K562 (cell line): ENCODE measurements around the gene RIPOR1. TPM values are rescaled to one million over a fixed set of nuclear protein-coding genes. Genes with fewer than 3 reads are reported as not detected.

Experiments used
- AFF1 ChIP-seq, 2 experiments: fragments of 450-650 bp; IDR thresholded peaks; 2 replicates each; pipeline ENCODE4 v1.6.1; 2018; ENCODE audit warnings: mild to moderate bottlenecking in 2 of 2, low read depth in 1 of 2; ENCODE audit not compliant: partially characterized antibody in 2 of 2
- CHAMP1 ChIP-seq: fragments of 450-650 bp; IDR thresholded peaks from 2 replicates; pipeline ENCODE4 v1.6.1; 2016; ENCODE audit warnings: mild to moderate bottlenecking
- CHD1 ChIP-seq: fragments of 200-600 bp; sonication (generic); IDR thresholded peaks from one replicate; pipeline ENCODE4 v1.6.1; 2012; ENCODE audit warnings: mild to moderate bottlenecking, moderate library complexity, low read length, inconsistent platforms
- ELF1 ChIP-seq: fragments of 200-800 bp; sonication (Bioruptor generic); IDR thresholded peaks from 2 replicates; pipeline ENCODE4 v1.6.1; 2016; ENCODE audit warnings: missing genetic modification characterization, missing compliant biosample characterization
- HMBOX1 ChIP-seq: sonication (generic); IDR thresholded peaks from 2 replicates; pipeline ENCODE4 v1.6.1; 2016
- HNRNPL ChIP-seq: fragments of 200-400 bp; formaldehyde crosslinking; IDR thresholded peaks from 2 replicates; pipeline ENCODE4 v1.6.1; 2017; ENCODE audit warnings: low read depth, mild to moderate bottlenecking, low read length
- IRF9 ChIP-seq: fragments of 450-650 bp; IDR thresholded peaks from 2 replicates; pipeline ENCODE4 v1.6.1; 2016; ENCODE audit warnings: missing biosample characterization, missing genetic modification characterization
- MLLT1 ChIP-seq, 2 experiments: fragments of 450-650 bp; IDR thresholded peaks; 2 replicates each; pipeline ENCODE4 v1.6.1; 2016
- NFRKB ChIP-seq: fragments of 450-650 bp; IDR thresholded peaks from 2 replicates; pipeline ENCODE4 v1.6.1; 2016; ENCODE audit warnings: low read depth
- RFX7 ChIP-seq: fragments of 250-450 bp; sonication (Bioruptor Pico); IDR thresholded peaks from 2 replicates; pipeline ENCODE4 v1.5.1; 2021; ENCODE audit warnings: mild to moderate bottlenecking
- TRIM28 ChIP-seq: fragments of 450-650 bp; IDR thresholded peaks from 2 replicates; pipeline ENCODE4 v1.6.1; 2017
- ZBTB49 ChIP-seq: sonication (generic); formaldehyde crosslinking; IDR thresholded peaks from 2 replicates; pipeline ENCODE4 v1.8.0; 2022; ENCODE audit warnings: missing genetic modification reagents, mild to moderate bottlenecking, borderline replicate concordance
- ZNF24 ChIP-seq: fragments of 450-650 bp; IDR thresholded peaks from 2 replicates; pipeline ENCODE4 v1.6.1; 2016
- ZNF695 ChIP-seq: fragments of 450-650 bp; formaldehyde crosslinking; IDR thresholded peaks from 2 replicates; pipeline ENCODE4 v1.4.0; 2020; ENCODE audit warnings: mild to moderate bottlenecking, moderate library complexity
- polyA plus RNA-seq, 8 experiments: library from polyadenylated mRNA; depleted of rRNA in 4 of 8; stranded (reverse) in 5 of 8; unstranded in 3 of 8; fragments of >200 nt; fragmentation: Nextera tagmentation in 2 of 8; fragmentation: Illumina TruSeq in 1 of 8; extraction: Ambion mirVana in 2 of 8; extraction: Trizol in 1 of 8; gene quantifications; 2 replicates each; pipeline versions ENCODE4 v1.2.1 to v1.2.3, GENCODE V29; 2011 to 2014; ENCODE audit warnings: inconsistent platforms in 1 of 8, missing spikeins in 1 of 8
- total RNA-seq, 7 experiments: library from RNA; depleted of rRNA in 6 of 7; stranded (reverse); fragments of >200 nt in 6 of 7; fragmentation: Illumina TruSeq in 2 of 7; extraction: Trizol in 2 of 7; gene quantifications; 2 replicates each; pipeline versions ENCODE4 v1.2.1 to v1.2.3, GENCODE V29; 2011 to 2021; ENCODE audit warnings: low replicate concordance in 1 of 7

RIPOR1 gene
- total and polyA plus RNA-seq, 9 of the 15 experiments (the other 6 are each of a cell fraction or from before 2014, with no cell fraction given), result 0.36 to 31.1 (median 3.0) TPM

- TF ChIP-seq CHAMP1 (no peak), ZBTB49 (no peak), ZNF24 (no peak), CHD1 (peak; percentile 61), HNRNPL (no peak), MLLT1 (IDR thresholded peaks at IDR 0.05) (peak in 1 of 2 experiments; percentile 34; a peak in 1 of 4 replicates), TRIM28 (0 out of 2 replicates have a peak, but pooled peaks have one; percentile 18), IRF9 (tag) (peak; percentile 54; the same call in 1 of the 2 replicates), ZNF695 (CRISPR knock-in tag) (no peak), ELF1 (tag) (peak; percentile 31; the same call in 1 of the 2 replicates), HMBOX1 (peak; percentile 53; the same call in 1 of the 2 replicates), NFRKB (0 out of 2 replicates have a peak, but pooled peaks have one; percentile 24), AFF1 (IDR thresholded peaks at IDR 0.05; ENCODE audit: low read depth in 1 of 2, partially characterized antibody in 2 of 2) (peak in 1 of 2 experiments; percentile 22), RFX7 (CRISPR knock-in tag) (no peak)
Observed at GRCh38 chr16:67563708-67564468, 35.3 kb downstream of the RIPOR1 start (continued).
